Retinal pigment epithelial cell (primary cell): Measurements from ENCODE around the gene KPNA3.

ENCODE experiments used
- DNase-seq: peaks from one replicate; pipeline ENCODE4 v3.0.0-alpha.2; 2010; ENCODE audit warnings: low read depth
- H3K4me3 ChIP-seq: 2 replicates; pipeline ENCODE4 v1.5.1; 2011; ENCODE audit warnings: mild to moderate bottlenecking, low read length, control low read depth, moderate library complexity
- TF ChIP-seq, protein P1 (sequence below): conservative IDR thresholded peaks from 2 replicates; pipeline ENCODE4 v1.5.1; 2011; ENCODE audit warnings: low read depth, low read length, control low read depth, inconsistent platforms

The KPNA3 gene

GRCh38 chr13:49690995-49691784 lies 101.3 kb downstream of the KPNA3 start, which contains the start of gene EBPL:
Gene EBPL (minus strand): TSS chr13:49691486. CDS start chr13:49691424, 62 bp downstream.
- DNase-seq: peak; percentile 59
- TF ChIP-seq, protein P1, sequence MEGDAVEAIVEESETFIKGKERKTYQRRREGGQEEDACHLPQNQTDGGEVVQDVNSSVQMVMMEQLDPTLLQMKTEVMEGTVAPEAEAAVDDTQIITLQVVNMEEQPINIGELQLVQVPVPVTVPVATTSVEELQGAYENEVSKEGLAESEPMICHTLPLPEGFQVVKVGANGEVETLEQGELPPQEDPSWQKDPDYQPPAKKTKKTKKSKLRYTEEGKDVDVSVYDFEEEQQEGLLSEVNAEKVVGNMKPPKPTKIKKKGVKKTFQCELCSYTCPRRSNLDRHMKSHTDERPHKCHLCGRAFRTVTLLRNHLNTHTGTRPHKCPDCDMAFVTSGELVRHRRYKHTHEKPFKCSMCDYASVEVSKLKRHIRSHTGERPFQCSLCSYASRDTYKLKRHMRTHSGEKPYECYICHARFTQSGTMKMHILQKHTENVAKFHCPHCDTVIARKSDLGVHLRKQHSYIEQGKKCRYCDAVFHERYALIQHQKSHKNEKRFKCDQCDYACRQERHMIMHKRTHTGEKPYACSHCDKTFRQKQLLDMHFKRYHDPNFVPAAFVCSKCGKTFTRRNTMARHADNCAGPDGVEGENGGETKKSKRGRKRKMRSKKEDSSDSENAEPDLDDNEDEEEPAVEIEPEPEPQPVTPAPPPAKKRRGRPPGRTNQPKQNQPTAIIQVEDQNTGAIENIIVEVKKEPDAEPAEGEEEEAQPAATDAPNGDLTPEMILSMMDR: no peak
- peak within 1 kb of the TSS; percentile 78 for H3K4me3 ChIP-seq

DNA sequence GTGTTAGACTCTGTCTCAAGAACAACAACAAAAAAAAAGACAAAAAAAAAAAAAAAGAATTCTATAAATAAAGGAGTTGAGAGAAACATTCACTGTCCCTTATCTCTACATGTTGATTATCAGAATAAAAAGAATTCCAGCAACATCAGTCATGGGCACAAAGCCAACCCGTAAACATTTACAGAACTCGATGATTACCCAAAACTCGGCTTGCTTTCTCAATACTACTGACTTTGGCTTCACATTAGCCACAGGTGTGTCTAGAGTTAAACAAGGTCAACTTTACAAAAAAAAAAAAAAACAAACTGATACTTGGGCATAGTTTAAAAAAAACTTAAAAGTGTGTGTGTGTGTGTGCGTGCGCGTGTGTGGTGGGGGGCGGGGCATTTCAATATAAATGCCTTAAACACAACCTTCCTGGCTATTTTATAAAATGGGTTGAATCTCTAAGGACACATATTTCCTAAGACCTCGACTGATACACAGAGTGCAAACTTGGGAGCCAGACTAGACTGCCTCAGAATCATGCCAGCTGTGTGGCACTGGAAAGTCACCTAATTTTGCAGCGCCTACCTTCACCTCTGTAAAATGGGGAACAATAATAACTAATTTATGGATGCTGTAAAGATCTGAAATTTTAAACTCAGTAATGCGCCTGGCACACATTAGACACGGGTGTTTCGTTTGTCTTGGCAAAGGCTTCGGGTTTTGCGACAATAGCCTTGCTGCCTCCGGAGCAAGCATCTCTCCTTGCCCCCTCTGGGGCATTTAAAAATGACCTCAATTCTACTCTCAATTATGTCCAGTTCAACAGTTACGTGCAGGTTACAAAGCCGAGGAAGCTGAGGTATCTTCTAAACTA lies 102.1 kb downstream of the KPNA3 start:
- DNase-seq: no peak
- TF ChIP-seq, protein P1: no peak
- peak overlapping the region; percentile 78 for H3K4me3 ChIP-seq

DNA sequence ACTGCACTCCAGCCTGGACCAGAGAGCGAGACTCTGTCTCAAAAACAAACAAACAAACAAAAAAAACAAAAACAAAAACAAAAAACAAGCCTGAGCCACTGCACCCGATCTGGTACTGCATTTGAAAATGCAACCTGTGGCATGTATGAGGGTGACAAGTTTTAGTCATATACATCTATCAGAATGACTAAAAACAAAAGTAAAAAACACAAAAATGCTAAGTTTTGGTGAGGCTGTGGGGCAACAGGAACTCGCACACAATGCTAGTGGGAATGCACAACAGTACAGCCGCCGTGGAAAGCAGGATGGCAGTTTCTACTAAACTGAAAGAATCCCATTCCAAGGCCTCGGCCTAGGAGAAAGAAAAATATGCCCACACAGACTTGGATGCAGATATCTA lies 109.0 kb downstream of the KPNA3 start:
- no peak overlapping the region for H3K4me3 ChIP-seq
- TF ChIP-seq, protein P1: no peak
- DNase-seq: no peak

- DNase-seq: no peak
- H3K4me3 ChIP-seq: no peak overlapping the region
These were observed 110.5 kb downstream of the KPNA3 start for GRCh38 chr13:49681842-49682435.

DNA sequence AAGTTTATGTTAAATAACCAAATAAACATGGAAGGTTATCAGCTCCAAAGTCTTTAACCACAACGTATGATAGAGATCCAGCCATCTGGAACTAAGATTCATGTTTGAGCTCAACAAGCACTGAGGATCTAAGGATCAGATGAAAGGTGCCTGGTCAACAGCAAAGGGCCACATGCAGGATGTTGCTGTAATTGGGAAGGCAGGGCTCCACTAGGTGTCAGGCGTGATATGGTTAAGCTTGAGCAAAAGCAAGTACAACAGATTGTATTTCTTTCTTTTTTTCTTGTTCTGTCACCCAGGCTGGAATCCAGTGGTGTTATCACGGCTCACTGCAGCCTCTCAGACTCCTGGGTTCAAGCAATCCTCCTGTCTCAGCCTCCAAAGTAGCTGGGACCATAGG lies 113.2 kb downstream of the KPNA3 start:
- TF ChIP-seq, protein P1: peak; percentile 43
- no peak for DNase-seq
- no peak overlapping the region for H3K4me3 ChIP-seq

More at GRCh38 chr13:49681842-49682435, 110.5 kb downstream of the KPNA3 start:
- TF ChIP-seq, protein P1: no peak

- TF ChIP-seq, protein P1: no peak
- no peak overlapping the region for H3K4me3 ChIP-seq
- DNase-seq: no peak
These were observed 114.1 kb downstream of the KPNA3 start for GRCh38 chr13:49678191-49678914.
